Measurements from ENCODE around the gene PFDN5. TPM values are rescaled to one million over a fixed set of nuclear protein-coding genes. Genes with fewer than 3 reads are reported as not detected.

PFDN5 gene
- total RNA-seq, 1 experiment from 2014 or later: 340 TPM

GRCh38 chr12:53308276-53308675, 12.9 kb downstream of the PFDN5 start:
- Histone ChIP-seq H3K9me3 (ENCODE audit: control insufficient read depth, insufficient read depth, low read depth, low read length) (no peaks in the 10 kb centered on the region), H3K27me3 (ENCODE audit: control insufficient read depth, insufficient read depth, low read length) (no peaks in the 10 kb centered on the region), H3K4me1 (ENCODE audit: control insufficient read depth, insufficient read depth, low read length) (peaks cover 2% of the 10 kb centered on the region; the same call in 1 of the 2 replicates), H3K27ac (ENCODE audit: low read length) (no peak overlapping the region), H3K36me3 (ENCODE audit: control insufficient read depth, insufficient read depth, low read length) (peaks cover 6% of the 10 kb centered on the region; the same call in 1 of the 2 replicates), H3K4me3 (ENCODE audit: low read depth in 2 of 2, low read length in 2 of 2) (no peak overlapping the region)
- intact Hi-C loops (cut with micrococcal nuclease; ENCODE audit: unreplicated experiment) (no loop called here), in situ Hi-C loops (cut with HindIII; ENCODE audit: low pct_unique_long_range_greater_than_20kb, low sequenced_read_pairs) (no loop called here)
- ATAC-seq (no peak), DNase-seq (ENCODE audit: low read depth, low spot score) (no peak)
- TF ChIP-seq SIN3A (IDR thresholded peaks at IDR 0.05; ENCODE audit: borderline replicate concordance, insufficient read depth, low read depth, low read length) (no peak), POLR2AphosphoS5 (IDR thresholded peaks at IDR 0.05; ENCODE audit: low read depth, low read length) (no peak), CTCF (IDR thresholded peaks at IDR 0.05) (no peak), REST (IDR thresholded peaks at IDR 0.05; ENCODE audit: insufficient read depth in 1 of 2, low read depth in 2 of 2, low read length in 1 of 2) (no peak), TCF7L2 (IDR thresholded peaks at IDR 0.05; ENCODE audit: low read depth, low read length) (no peak)
- POLR2A ChIA-PET: no interaction called here
- CTCF ChIA-PET: interaction anchor here (0.6 to 2.6 kb wide), 2 partner anchors 10 to 13 kb away, joined by 4 to 10 read pairs; partner anchors contain the start of gene AAAS
- no TSS peak for BruUV-seq (replicated peaks)

DNA sequence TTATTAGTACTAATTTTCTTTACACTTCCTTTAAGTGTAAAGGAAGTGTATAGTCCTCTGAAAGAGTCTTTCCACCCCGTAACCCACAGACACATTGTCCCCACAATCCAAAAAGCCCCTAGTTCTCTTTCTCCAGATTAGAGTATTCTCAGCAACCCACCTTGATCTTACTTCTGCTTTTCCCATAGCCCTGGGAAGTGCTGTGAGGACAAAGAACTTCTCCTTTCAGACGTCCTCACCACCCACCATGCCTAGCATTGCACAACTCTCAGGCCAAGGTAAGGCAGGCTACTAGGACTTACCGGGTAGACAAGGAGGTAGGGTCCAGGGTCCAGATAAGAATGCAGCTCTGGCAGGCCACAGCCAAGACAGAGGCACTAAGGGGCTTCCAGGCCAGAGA, 18.7 kb downstream of the PFDN5 start:
- CTCF ChIA-PET: no interaction called here
- intact Hi-C loops (cut with micrococcal nuclease; ENCODE audit: unreplicated experiment) (no loop called here), in situ Hi-C loops (cut with HindIII; ENCODE audit: low pct_unique_long_range_greater_than_20kb, low sequenced_read_pairs) (no loop called here)
- peaks cover 3% of the 10 kb centered on the region for H3K36me3 ChIP-seq (ENCODE audit: control insufficient read depth, insufficient read depth, low read length)
- POLR2A ChIA-PET: no interaction called here
- no peaks in the 10 kb centered on the region for H3K9me3 ChIP-seq (ENCODE audit: control insufficient read depth, insufficient read depth, low read depth, low read length)
- TF ChIP-seq POLR2AphosphoS5 (IDR thresholded peaks at IDR 0.05; ENCODE audit: low read depth, low read length) (no peak), TCF7L2 (IDR thresholded peaks at IDR 0.05; ENCODE audit: low read depth, low read length) (no peak), CTCF (IDR thresholded peaks at IDR 0.05) (no peak), SIN3A (IDR thresholded peaks at IDR 0.05; ENCODE audit: borderline replicate concordance, insufficient read depth, low read depth, low read length) (no peak), REST (IDR thresholded peaks at IDR 0.05; ENCODE audit: insufficient read depth in 1 of 2, low read depth in 2 of 2, low read length in 1 of 2) (no peak)
- ATAC-seq (no peak), DNase-seq (ENCODE audit: low read depth, low spot score) (no peak)
- no peaks in the 10 kb centered on the region for H3K4me1 ChIP-seq (ENCODE audit: control insufficient read depth, insufficient read depth, low read length)
- no TSS peak for BruUV-seq (replicated peaks)
- no peaks in the 10 kb centered on the region for H3K27me3 ChIP-seq (ENCODE audit: control insufficient read depth, insufficient read depth, low read length)
- no peak overlapping the region for H3K27ac ChIP-seq (ENCODE audit: low read length)
- no peak overlapping the region for H3K4me3 ChIP-seq (ENCODE audit: low read depth in 2 of 2, low read length in 2 of 2)

Measured in Panc1 (cell line).